Mammary epithelial cell (primary cell): ENCODE data around the gene MAPK11.

Experiments
- EZH2 ChIP-seq: IDR thresholded peaks from 2 replicates; pipeline ENCODE4 v1.6.1; 2012; ENCODE audit warnings: low read length, inconsistent platforms, borderline replicate concordance
- TF ChIP-seq, protein P1 (sequence below), 2 donors: IDR thresholded peaks in 1 of 2; conservative IDR thresholded peaks in 1 of 2; 2 replicates each; pipeline ENCODE4 v1.5.1; 2011 to 2012; ENCODE audit warnings: inconsistent platforms in 2 of 2, low read length in 2 of 2, mild to moderate bottlenecking in 2 of 2, control low read depth in 1 of 2, low read depth in 1 of 2; ENCODE audit not compliant: insufficient read depth in 1 of 2; ENCODE audit errors: extremely low read depth in 1 of 2

DNA sequence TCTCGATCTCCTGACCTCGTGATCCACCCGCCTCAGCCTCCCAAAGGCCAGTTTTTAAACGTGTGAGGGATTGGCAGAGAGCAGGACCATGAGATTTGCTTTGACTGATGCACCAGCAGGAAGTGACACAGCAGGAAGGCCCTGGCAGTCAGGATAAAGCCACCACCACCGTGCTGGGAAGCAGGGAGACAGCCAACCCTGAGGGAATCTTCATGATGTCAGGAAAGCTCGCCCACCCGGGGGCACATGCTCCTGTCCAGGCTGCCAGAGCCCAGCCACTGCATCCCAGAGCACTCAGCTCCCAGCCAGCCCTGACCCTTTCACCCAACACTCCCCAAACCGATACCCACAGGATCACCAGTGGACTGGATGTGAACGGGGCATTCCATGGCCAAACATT, 31.4 kb downstream of the MAPK11 start:
- TF ChIP-seq, protein P1, sequence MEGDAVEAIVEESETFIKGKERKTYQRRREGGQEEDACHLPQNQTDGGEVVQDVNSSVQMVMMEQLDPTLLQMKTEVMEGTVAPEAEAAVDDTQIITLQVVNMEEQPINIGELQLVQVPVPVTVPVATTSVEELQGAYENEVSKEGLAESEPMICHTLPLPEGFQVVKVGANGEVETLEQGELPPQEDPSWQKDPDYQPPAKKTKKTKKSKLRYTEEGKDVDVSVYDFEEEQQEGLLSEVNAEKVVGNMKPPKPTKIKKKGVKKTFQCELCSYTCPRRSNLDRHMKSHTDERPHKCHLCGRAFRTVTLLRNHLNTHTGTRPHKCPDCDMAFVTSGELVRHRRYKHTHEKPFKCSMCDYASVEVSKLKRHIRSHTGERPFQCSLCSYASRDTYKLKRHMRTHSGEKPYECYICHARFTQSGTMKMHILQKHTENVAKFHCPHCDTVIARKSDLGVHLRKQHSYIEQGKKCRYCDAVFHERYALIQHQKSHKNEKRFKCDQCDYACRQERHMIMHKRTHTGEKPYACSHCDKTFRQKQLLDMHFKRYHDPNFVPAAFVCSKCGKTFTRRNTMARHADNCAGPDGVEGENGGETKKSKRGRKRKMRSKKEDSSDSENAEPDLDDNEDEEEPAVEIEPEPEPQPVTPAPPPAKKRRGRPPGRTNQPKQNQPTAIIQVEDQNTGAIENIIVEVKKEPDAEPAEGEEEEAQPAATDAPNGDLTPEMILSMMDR (conservative IDR thresholded peaks at IDR 0.05 in 1 of 2, IDR thresholded peaks at IDR 0.05 in 1 of 2; ENCODE audit: extremely low read depth in 1 of 2, insufficient read depth in 1 of 2, low read depth in 1 of 2, low read length in 2 of 2) = no peak
- no peak for TF ChIP-seq EZH2
